HG03457 (cell line): ENCODE measurements around the gene BPIFB6.
"Not testable (repeated sequence)": the region's sequence is repeated elsewhere in the genome, so short reads cannot be mapped to it uniquely, and the experiment has no call there.

Source experiments
- ATAC-seq: cut with Tn5 transposase; IDR thresholded peaks from one replicate; pipeline ENCODE4 v1.9.1; 2021; ENCODE audit warnings: moderate number of reproducible peaks; ENCODE audit not compliant: unreplicated experiment

BPIFB6 gene

DNA sequence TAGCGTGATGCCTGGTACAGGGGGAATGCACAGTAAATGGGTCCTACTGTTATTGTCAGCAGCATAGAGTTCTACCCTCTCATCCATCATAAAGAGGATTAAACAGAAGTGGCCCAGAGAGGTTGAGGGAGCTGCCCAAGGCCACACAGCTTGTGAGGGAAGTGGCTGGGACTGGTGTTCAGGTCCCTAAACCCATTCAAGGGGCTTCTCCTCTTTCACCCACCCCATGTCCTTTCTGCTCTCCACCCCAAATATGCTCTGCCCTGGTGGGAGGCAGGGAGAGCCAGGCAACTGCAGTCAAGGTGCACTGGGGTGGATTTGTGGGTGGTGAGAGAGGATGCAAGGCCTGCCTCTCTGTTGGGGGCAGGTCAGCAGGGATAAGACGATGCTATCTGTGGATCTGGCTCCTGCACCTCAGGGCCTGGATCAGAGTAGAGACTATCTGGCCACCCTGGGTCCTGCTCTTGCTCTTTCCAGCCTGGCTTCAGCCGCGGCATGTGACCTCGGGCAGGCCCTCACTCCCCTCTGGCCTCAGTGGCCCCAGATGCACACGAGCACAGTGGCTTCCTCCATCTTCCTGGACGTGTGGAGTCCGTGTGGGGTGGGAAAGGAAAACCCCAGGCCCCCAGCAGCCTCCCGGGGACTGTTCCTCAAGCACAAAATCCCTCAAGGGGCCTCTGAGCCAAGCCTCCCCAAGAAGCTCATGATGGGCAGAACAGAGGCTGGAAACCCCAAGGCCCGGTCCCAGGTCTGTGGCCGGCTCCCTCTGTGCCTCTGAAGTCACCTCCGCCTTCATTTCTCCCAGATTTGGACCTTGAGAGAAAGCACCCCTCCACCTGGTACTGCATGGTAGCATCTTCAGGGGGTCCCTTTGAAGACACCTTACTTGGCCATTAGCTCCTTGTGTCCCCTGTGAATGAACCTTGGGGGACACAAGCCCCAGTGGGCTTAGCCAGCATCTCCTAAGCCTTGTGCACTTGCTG, 3.4 kb upstream of the BPIFB6 start:
- no peak for ATAC-seq

DNA sequence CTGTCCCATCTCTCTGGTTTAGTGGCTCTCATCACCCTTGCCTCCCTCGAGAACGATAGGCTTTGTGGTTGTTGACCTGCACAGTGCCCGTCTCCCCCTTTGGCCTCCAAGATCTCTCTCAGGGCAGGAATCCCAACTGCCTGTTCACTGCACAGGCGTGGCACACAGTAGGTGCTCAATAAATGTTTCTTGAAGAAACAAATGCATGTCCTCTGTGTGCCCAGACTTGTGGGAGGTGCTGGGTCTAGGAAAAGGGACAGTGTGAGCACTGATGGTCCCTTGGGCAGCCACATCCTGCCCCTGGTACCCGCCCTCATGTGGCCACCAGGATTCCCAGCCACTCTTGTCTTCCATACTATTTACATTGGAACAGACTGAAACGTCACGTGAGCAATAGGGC, 2.6 kb upstream of the BPIFB6 start:
- no peak for ATAC-seq

DNA sequence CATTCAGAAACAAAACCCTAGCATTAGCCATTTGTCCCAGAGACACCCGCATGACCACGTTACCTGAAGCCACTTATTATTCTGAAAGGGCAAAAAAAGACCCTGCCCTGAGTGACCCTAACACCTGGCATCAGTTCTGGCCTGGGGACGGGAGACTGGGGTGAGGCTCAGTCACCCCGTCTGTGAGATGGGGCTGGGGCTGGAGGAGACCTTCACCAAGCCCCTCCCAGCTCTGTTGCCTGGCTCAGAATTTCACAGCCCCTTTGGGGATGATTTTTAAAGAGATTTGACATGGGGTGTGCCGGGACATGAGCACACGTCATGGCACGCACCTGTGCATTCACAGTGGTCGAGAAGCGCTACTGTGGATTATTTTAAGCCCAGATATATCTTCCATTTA, 1.4 kb upstream of the BPIFB6 start:
- ATAC-seq, result no peak

- no peak for ATAC-seq
Measured at GRCh38 chr20:33030569-33030968, 879 bp upstream of the BPIFB6 start.

DNA sequence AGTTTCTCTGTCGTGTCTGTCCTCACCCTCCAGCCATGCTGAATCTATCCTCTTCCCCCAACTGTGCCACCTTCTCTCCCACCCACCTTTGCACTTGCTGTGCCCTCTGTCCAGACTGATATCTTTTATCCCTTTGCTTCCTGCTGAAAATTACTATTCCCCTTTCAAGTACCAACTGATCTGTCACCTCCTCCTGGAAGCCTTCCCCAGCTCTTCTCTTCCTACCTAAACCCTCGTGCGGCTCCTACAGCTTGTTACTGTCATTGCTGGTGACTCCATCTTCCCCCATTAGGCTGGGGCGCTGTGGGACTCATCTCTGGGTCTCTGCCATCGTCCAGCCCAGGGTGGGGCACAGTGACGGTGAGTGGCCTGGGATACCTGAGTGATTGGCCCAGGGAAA, 1.1 kb downstream of the BPIFB6 start:
- ATAC-seq, result no peak

GRCh38 chr20:33033381-33033780, 1.9 kb downstream of the BPIFB6 start:
- ATAC-seq, result no peak

DNA sequence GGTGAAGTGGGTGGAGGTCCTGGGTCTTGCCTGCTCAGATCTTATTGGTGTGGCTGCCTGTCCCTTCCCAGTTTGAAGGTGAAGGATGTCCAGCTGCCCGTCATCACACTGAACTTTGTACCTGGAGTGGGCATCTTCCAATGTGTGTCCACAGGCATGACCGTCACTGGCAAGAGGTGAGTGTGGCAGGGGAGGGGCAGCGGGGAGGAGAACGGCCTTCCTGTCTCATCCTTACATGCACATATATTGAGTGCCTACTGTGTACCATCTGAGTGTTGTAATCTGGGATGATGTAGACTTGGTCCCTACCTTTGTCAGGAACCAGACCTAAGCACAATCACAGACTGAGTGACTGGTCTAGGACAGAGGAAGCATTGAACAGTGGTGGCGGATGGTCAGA, 2.7 kb downstream of the BPIFB6 start:
- ATAC-seq, result no peak

GRCh38 chr20:33034901-33035492, 3.5 kb downstream of the BPIFB6 start:
- ATAC-seq, result no peak

DNA sequence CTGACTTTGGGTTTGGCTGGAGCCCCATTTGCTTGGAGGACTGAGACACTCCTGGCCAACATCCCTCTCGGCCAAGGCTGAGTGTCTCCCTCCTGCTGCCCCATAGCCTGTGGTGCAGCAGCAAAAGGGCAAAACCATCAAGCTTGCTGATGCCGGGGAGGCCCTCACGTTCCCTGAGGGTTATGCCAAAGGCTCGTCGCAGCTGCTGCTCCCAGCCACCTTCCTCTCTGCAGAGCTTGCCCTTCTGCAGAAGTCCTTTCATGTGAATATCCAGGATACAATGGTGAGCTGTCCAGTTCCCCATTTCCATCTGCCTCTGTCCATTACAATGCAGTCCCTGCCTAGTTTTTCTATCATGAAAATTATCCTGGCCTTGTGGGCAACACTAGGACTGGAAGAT, 6.0 kb downstream of the BPIFB6 start:
- no peak for ATAC-seq

DNA sequence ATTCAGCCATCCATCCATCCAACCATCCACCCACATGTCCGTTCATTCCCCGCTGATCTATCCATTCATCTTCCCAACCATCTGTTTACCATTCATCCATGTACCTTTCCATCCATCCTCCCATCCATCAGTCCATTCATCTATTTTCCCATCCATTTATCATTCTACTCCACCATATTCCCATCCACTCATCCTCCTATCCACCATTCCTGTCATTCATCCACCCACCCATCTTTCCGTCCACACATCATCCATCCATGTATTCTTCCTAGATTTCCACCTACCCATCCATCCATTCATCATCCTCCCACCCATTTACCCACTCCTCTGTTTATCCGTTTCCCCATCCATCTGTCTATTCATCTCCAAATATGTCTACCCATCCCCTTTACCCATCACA, 6.8 kb downstream of the BPIFB6 start:
- ATAC-seq, result no peak

DNA sequence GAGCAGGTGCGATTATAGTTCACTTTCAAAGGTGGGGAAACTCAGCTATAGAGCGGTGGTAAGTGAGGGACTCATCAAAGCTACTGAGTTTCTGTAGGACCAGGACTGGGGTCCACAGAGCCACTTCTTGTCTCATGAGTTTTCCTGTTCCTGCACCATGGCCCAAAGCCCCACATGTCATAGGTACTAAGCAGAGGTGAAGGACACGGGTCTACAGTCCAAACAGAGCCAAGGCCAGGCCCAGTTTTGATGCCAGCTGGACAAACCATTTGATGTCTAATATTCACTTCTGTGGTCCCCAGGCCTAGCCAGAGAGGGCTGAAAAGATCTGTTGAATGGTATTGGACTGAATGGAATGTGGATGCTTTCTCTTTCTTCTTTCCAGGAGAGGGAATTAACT, 11.0 kb downstream of the BPIFB6 start:
- no peak for ATAC-seq

DNA sequence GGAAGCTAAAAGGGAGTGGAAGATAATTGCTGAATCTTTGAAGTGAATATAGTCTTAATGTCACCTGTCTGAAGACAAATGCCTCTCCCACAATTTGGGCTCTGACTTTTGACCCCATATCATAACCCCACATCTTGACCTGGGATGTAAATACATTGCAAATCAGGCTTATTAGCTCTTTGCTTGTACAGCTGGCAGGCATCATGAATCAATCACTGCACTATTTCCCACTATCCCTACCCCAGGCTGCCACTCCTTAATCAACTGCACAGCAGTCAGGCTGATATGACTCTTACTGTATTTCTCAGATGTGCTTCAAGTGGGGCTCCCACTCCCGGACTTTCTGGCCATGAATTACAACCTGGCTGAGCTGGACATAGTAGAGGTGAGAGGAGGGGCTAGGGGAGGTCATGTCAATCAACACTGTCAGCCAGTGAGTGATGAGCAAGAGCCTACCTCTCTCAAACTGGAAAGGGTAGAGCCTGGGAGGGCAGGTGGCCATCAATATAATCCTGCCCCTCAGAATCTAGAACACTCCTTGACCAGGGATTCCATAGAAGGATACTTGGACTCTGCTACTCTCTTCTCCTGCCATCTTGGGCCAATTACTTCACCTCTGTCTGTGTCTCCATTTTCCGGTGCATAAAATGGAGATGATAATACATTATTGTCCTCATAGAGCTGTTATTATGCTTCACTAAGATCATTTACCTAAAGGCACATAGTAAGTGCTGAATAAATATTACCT, 11.7 kb downstream of the BPIFB6 start:
- no peak for ATAC-seq

- ATAC-seq, result no peak
Measured at GRCh38 chr20:33043731-33044181, 12.3 kb downstream of the BPIFB6 start.

DNA sequence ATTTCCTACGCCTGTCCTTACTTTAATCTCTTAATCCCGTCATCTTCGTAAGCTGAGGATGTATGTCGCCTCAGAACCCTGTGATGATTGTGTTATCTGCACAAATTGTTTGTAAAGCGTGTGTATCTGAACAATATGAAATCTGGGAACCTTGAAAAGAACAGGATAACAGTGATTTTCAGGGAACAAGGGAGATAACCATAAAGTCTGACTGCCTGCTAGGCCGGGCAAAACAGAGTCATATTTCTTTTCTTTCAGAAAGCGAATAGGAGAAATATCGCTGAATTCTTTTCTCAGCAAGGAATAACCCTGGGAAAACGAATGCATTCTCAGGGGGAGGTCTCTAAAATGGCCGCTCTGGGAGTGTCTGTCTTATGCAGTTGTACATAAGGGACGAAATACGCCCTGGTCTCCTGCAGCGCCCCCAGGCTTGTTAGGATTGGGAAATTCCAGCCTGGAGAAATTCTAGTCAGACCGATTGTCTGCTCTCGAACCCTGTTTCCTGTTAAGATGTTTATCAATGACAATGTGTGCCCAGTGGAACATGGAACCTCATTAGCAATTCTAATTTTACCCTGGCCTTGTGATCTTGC, 13.8 kb downstream of the BPIFB6 start:
- ATAC-seq, result not testable (repeated sequence)

DNA sequence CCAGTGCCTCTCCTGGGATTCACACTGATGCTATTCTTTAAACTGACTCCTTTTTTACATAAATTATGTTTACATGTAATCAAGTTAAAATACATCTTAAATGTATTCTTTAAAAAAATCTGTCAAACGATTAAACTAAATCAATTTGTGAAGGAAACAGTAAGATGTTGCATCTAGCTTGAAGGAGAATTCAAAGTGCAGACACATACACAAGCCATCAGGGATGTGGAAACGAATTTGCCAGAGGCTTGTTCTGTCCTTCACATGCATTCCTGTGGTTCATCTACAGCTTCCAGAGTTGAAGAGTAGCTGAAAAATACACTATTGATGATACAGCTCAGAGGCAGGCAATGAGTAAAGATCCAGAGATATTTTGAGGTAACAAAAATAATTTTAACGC, 15.0 kb downstream of the BPIFB6 start:
- no peak for ATAC-seq

- no peak for ATAC-seq
Measured at GRCh38 chr20:33051333-33051732, 19.9 kb downstream of the BPIFB6 start.

GRCh38 chr20:33053291-33054106, 22.1 kb downstream of the BPIFB6 start, which contains the start of gene BPIFB3:
Gene BPIFB3 (plus strand): TSS chr20:33053903. CDS start chr20:33055436, 1,533 bp downstream.
- ATAC-seq, result no peak

GRCh38 chr20:33054381-33054780, 22.9 kb downstream of the BPIFB6 start:
- ATAC-seq, result no peak

DNA sequence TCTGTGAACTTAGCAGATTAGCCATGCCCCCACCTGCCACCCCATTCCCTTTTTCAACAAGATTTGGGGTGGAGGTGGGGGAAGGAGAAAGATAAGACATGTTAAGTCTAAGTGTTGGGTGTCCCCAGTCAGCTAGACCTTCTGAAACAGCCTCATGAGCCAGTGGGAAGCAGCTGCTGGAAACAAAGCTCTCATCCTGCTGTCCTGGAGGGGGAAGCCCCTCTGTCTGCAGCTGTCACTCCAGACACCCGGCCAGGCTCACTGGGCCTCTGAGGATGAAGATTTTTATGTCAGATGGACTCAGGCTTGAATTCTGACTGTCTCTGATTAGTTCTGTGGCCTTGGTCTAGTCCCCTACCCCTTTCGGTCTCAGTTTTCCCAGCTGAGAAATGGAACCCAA, 23.3 kb downstream of the BPIFB6 start:
- ATAC-seq, result no peak

- ATAC-seq, result no peak
Measured at GRCh38 chr20:33059136-33059535, 27.7 kb downstream of the BPIFB6 start.
